ENCODE results near the gene CFAP141.

The CFAP141 gene

GRCh38 chr1:154159554-154159953 lies 46.6 kb downstream of the CFAP141 start:
- POLR2A ChIA-PET, result interaction anchor here (1.0 kb wide), 1 partner anchor 169 kb away, joined by 5 read pairs; the partner anchor contains the start of gene RPS27
- H3K36me3 ChIP-seq (ENCODE audit: control insufficient read depth in 2 of 2, insufficient read depth in 1 of 2, low read length in 2 of 2), result peaks cover 32 to 93% of the 10 kb centered on the region in 2 experiments
- no peaks in the 10 kb centered on the region for H3K9me3 ChIP-seq (ENCODE audit: control insufficient read depth, insufficient read depth, low read depth, low read length)
- TF ChIP-seq ZNF404 (tag by site-specific recombination; IDR thresholded peaks at IDR 0.05) (no peak), ZNF19 (tag by site-specific recombination; IDR thresholded peaks at IDR 0.05; ENCODE audit: low read depth) (no peak), ZNF623 (tag by site-specific recombination; IDR thresholded peaks at IDR 0.05) (no peak), ZNF530 (tag by site-specific recombination; IDR thresholded peaks at IDR 0.05; ENCODE audit: low read depth) (no peak), SCRT1 (tag by site-specific recombination; IDR thresholded peaks at IDR 0.05; ENCODE audit: borderline replicate concordance) (no peak), ZNF571 (tag by site-specific recombination; IDR thresholded peaks at IDR 0.05) (no peak), ZNF184 (tag by site-specific recombination; IDR thresholded peaks at IDR 0.05) (no peak), ZBTB11 (tag by site-specific recombination; conservative IDR thresholded peaks at IDR 0.05; ENCODE audit: low read depth) (no peak), ZBTB44 (tag by site-specific recombination; IDR thresholded peaks at IDR 0.05) (no peak), ZNF341 (tag by site-specific recombination; IDR thresholded peaks at IDR 0.05; ENCODE audit: low read depth) (no peak), SCRT2 (tag by site-specific recombination; IDR thresholded peaks at IDR 0.05) (no peak), ZNF48 (tag by site-specific recombination; IDR thresholded peaks at IDR 0.05) (no peak), TRIM28 (IDR thresholded peaks at IDR 0.05; ENCODE audit: borderline replicate concordance, low read length) (no peak), WT1 (tag by site-specific recombination; IDR thresholded peaks at IDR 0.05) (no peak)
- H3K4me1 ChIP-seq (ENCODE audit: control insufficient read depth, insufficient read depth, low read length), result no peaks in the 10 kb centered on the region
- H3K4me3 ChIP-seq (ENCODE audit: low read depth, low read length), result no peak overlapping the region
- CTCF ChIA-PET, result interaction anchor here (0.7 kb wide), 1 partner anchor 807 kb away, joined by 5 read pairs; no protein-coding TSS in a partner anchor
- H3K27ac ChIP-seq (ENCODE audit: extremely low read depth, low read depth, low read length), result no peak overlapping the region

GRCh38 chr1:154158307-154159125 lies 47.6 kb downstream of the CFAP141 start:
- Histone ChIP-seq H3K4me1 (ENCODE audit: control insufficient read depth, insufficient read depth, low read length) (no peaks in the 10 kb centered on the region), H3K36me3 (ENCODE audit: control insufficient read depth in 2 of 2, insufficient read depth in 1 of 2, low read length in 2 of 2) (peaks cover 22 to 90% of the 10 kb centered on the region in 2 experiments), H3K9me3 (ENCODE audit: control insufficient read depth, insufficient read depth, low read depth, low read length) (no peaks in the 10 kb centered on the region), H3K4me3 (ENCODE audit: low read depth, low read length) (no peak overlapping the region), H3K27ac (ENCODE audit: extremely low read depth, low read depth, low read length) (no peak overlapping the region)
- CTCF ChIA-PET, result interaction anchor here (1.6 kb wide), 1 partner anchor 13 kb away, joined by 6 read pairs; no protein-coding TSS in a partner anchor
- TF ChIP-seq ZBTB7A (tag by site-specific recombination; IDR thresholded peaks at IDR 0.05; ENCODE audit: low read depth) (no peak), KLF16 (tag by site-specific recombination; IDR thresholded peaks at IDR 0.05) (no peak), PRDM1 (tag by site-specific recombination; IDR thresholded peaks at IDR 0.05) (peak; percentile 37; the same call in 1 of the 2 replicates), ZNF10 (tag by site-specific recombination; IDR thresholded peaks at IDR 0.05) (no peak), GFI1B (tag by site-specific recombination; IDR thresholded peaks at IDR 0.05) (no peak), ZNF645 (tag by site-specific recombination; IDR thresholded peaks at IDR 0.05) (no peak), ZNF398 (tag by site-specific recombination; IDR thresholded peaks at IDR 0.05) (no peak), ZNF23 (tag by site-specific recombination; IDR thresholded peaks at IDR 0.05; ENCODE audit: borderline replicate concordance) (no peak), ZNF280D (tag by site-specific recombination; IDR thresholded peaks at IDR 0.05) (no peak)
- POLR2A ChIA-PET, result no interaction called here
